HG03060 (cell line): ENCODE measurements around the gene CHMP4A.

ENCODE experiments used
- ATAC-seq: cut with Tn5 transposase; IDR thresholded peaks from one replicate; pipeline ENCODE4 v1.9.1; 2021; ENCODE audit warnings: low read depth, moderate number of reproducible peaks; ENCODE audit not compliant: unreplicated experiment

The CHMP4A gene

GRCh38 chr14:24182110-24182882, 31.0 kb downstream of the CHMP4A start:
- ATAC-seq = no peak

- no peak for ATAC-seq
Measured at GRCh38 chr14:24181371-24182077, 31.8 kb downstream of the CHMP4A start.

- no peak for ATAC-seq
Measured at GRCh38 chr14:24179961-24180796, 33.1 kb downstream of the CHMP4A start.

GRCh38 chr14:24179294-24179960, 33.9 kb downstream of the CHMP4A start:
- no peak for ATAC-seq

- ATAC-seq = no peak
Measured at GRCh38 chr14:24178399-24179178, 34.7 kb downstream of the CHMP4A start.

GRCh38 chr14:24177891-24178290, 35.4 kb downstream of the CHMP4A start:
- no peak for ATAC-seq

- ATAC-seq = no peak
Measured at GRCh38 chr14:24177041-24177825, 36.1 kb downstream of the CHMP4A start.

- no peak for ATAC-seq
Measured at GRCh38 chr14:24176599-24176998, 36.7 kb downstream of the CHMP4A start.

GRCh38 chr14:24172871-24173281, 40.4 kb downstream of the CHMP4A start:
- no peak for ATAC-seq

GRCh38 chr14:24172261-24172860, 40.9 kb downstream of the CHMP4A start:
- no peak for ATAC-seq

- peak; percentile 37 for ATAC-seq
Measured at GRCh38 chr14:24171422-24172260, 41.6 kb downstream of the CHMP4A start, which contains the start of gene REC8. Gene REC8, plus strand, starts transcription at chr14:24172080. Its CDS starts 473 bp downstream, at chr14:24172553.

- ATAC-seq = no peak
Measured at GRCh38 chr14:24167469-24168114, 45.7 kb downstream of the CHMP4A start.

GRCh38 chr14:24165785-24166184, 47.5 kb downstream of the CHMP4A start:
- no peak for ATAC-seq

- ATAC-seq = no peak
Measured at GRCh38 chr14:24164518-24164991, 48.7 kb downstream of the CHMP4A start.

GRCh38 chr14:24162093-24162492, 51.2 kb downstream of the CHMP4A start:
- ATAC-seq = no peak

- ATAC-seq = peak; percentile 59
Measured at GRCh38 chr14:24160850-24161804, 52.2 kb downstream of the CHMP4A start, which contains the start of gene IRF9. Gene IRF9, plus strand, starts transcription at chr14:24161265. Its CDS starts 880 bp downstream, at chr14:24162145.
